Gastroesophageal sphincter (tissue), 4 donors: ENCODE measurements around the gene RREB1. TPM values are rescaled to one million over a fixed set of nuclear protein-coding genes. Genes with fewer than 3 reads are reported as not detected.

Experiments used
- ATAC-seq: fragments of 150-250 bp; one replicate; pipeline ENCODE4 v1.9.1; 2016; ENCODE audit warnings: mild to moderate bottlenecking, moderate library complexity
- H3K27ac ChIP-seq, 4 donors: fragments of 200-600 bp; sonication (generic) in 3 of 4; 1 replicate in 3 of 4; 2 replicates in 1 of 4; pipeline ENCODE4 v1.5.1; 2016 to 2019
- H3K27me3 ChIP-seq: fragments of 200-600 bp; sonication (generic); one replicate; pipeline ENCODE4 v1.5.1; 2019
- H3K36me3 ChIP-seq, 2 donors: fragments of 200-600 bp; sonication (generic); one replicate each; pipeline ENCODE4 v1.5.1; 2019; ENCODE audit warnings: control low read depth in 1 of 2
- H3K4me1 ChIP-seq, 3 donors: fragments of 200-600 bp; sonication (generic); 1 replicate in 2 of 3; 2 replicates in 1 of 3; pipeline ENCODE4 v1.5.1; 2016 to 2019; ENCODE audit warnings: control low read depth in 2 of 3
- H3K4me3 ChIP-seq, 2 donors: fragments of 200-600 bp; sonication (generic); one replicate each; pipeline ENCODE4 v1.5.1; 2019; ENCODE audit warnings: mild to moderate bottlenecking in 1 of 2, moderate library complexity in 1 of 2
- H3K9me3 ChIP-seq, 3 donors: fragments of 200-600 bp; sonication (generic); one replicate each; pipeline ENCODE4 v1.5.1; 2017 to 2019; ENCODE audit warnings: control low read depth in 2 of 3
- CTCF ChIP-seq, 4 experiments: fragments of 200-600 bp in 2 of 4; fragments of 450-650 bp in 2 of 4; sonication (generic) in 1 of 4; IDR thresholded peaks; one replicate each; pipeline ENCODE4 v1.5.1; 2017 to 2019; ENCODE audit warnings: antibody characterized with exemption in 4 of 4, mild to moderate bottlenecking in 2 of 4, moderate library complexity in 2 of 4
- EP300 ChIP-seq: sonication (generic); formaldehyde crosslinking; IDR thresholded peaks from one replicate; pipeline ENCODE4 v1.6.1; 2017; ENCODE audit warnings: antibody characterized with exemption, mild to moderate bottlenecking
- POLR2A ChIP-seq, 2 donors: fragments of 450-650 bp; IDR thresholded peaks; one replicate each; pipeline ENCODE4 v1.6.1; 2017; ENCODE audit warnings: antibody characterized with exemption in 2 of 2, mild to moderate bottlenecking in 2 of 2, moderate library complexity in 1 of 2
- POLR2AphosphoS5 ChIP-seq: sonication (generic); formaldehyde crosslinking; IDR thresholded peaks from one replicate; pipeline ENCODE4 v1.6.1; 2017; ENCODE audit warnings: antibody characterized with exemption
- WGBS, 2 donors: methylation state at CpG; one replicate each; pipeline ENCODE4 v1.1.5; 2018; ENCODE audit warnings: low coverage in 1 of 2; 5-methylcytosine and 5-hydroxymethylcytosine counted together
- total RNA-seq, 4 donors: library from RNA; depleted of rRNA; stranded (reverse); fragments of >200 nt; gene quantifications; one replicate each; pipeline ENCODE4 v1.1.0, GENCODE V29; 2016

RREB1 gene
- total RNA-seq, 4 donors from 2014 or later = 20.3 to 40.8 (median 28.1) TPM

- Histone ChIP-seq H3K27ac (peak overlapping the region in 3 of 4 donors; percentile 28 to 80 (median 29)), H3K4me1 (peaks cover 23 to 90% (median 38%) of the 10 kb centered on the region in 3 donors), H3K36me3 (peaks cover 0 to 4% of the 10 kb centered on the region in 2 donors), H3K9me3 (no peaks in the 10 kb centered on the region), H3K4me3 (no peak overlapping the region), H3K27me3 (no peaks in the 10 kb centered on the region)
- no peak for ATAC-seq
- TF ChIP-seq EP300 = no peak
- WGBS, 2 donors = 30 to 67% methylated on average over 1 to 2 of the region's 7 CpGs
Observed at GRCh38 chr6:7172649-7173048, 64.9 kb downstream of the RREB1 start.

GRCh38 chr6:7173843-7174503 lies 66.2 kb downstream of the RREB1 start:
- peak overlapping the region in 1 of 4 donors; percentile 24 for H3K27ac ChIP-seq
- peaks cover 16 to 77% (median 31%) of the 10 kb centered on the region in 3 donors for H3K4me1 ChIP-seq
- H3K36me3 ChIP-seq = peaks cover 0 to 16% of the 10 kb centered on the region in 2 donors
- WGBS, 2 donors = 77 to 92% methylated on average over 7 to 9 of the region's 9 CpGs
- no peaks in the 10 kb centered on the region for H3K27me3 ChIP-seq
- H3K4me3 ChIP-seq = no peak overlapping the region
- H3K9me3 ChIP-seq = no peaks in the 10 kb centered on the region
- ATAC-seq = no peak
- TF ChIP-seq EP300 = no peak
- no peak for TF ChIP-seq POLR2A (IDR thresholded peaks at IDR 0.05)
- no peak for TF ChIP-seq POLR2AphosphoS5
- TF ChIP-seq CTCF (IDR thresholded peaks at IDR 0.05) = no peak

GRCh38 chr6:7175462-7175861 lies 67.7 kb downstream of the RREB1 start:
- H3K4me1 ChIP-seq = peaks cover 6 to 62% (median 16%) of the 10 kb centered on the region in 3 donors
- H3K27ac ChIP-seq = peak overlapping the region in 3 of 4 donors; percentile 39 to 63 (median 42)
- TF ChIP-seq POLR2A (IDR thresholded peaks at IDR 0.05) (no peak), CTCF (IDR thresholded peaks at IDR 0.05) (no peak), POLR2AphosphoS5 (no peak), EP300 (no peak)
- H3K9me3 ChIP-seq = no peaks in the 10 kb centered on the region
- no peak for ATAC-seq
- peaks cover 0 to 27% of the 10 kb centered on the region in 2 donors for H3K36me3 ChIP-seq
- no peaks in the 10 kb centered on the region for H3K27me3 ChIP-seq
- WGBS, 2 donors = 26 to 80% methylated on average over 1 to 4 of the region's 5 CpGs
- no peak overlapping the region for H3K4me3 ChIP-seq

GRCh38 chr6:7176208-7176607 lies 68.4 kb downstream of the RREB1 start:
- Histone ChIP-seq H3K27ac (peak overlapping the region in 3 of 4 donors; percentile 39 to 63 (median 42)), H3K4me1 (peaks cover 6 to 54% (median 10%) of the 10 kb centered on the region in 3 donors)
- TF ChIP-seq EP300 (no peak), CTCF (IDR thresholded peaks at IDR 0.05) (no peak), POLR2AphosphoS5 (peak; percentile 12)

GRCh38 chr6:7178280-7178679 lies 70.5 kb downstream of the RREB1 start:
- ATAC-seq = no peak
- peaks cover 0 to 56% of the 10 kb centered on the region in 2 donors for H3K36me3 ChIP-seq
- no peaks in the 10 kb centered on the region for H3K27me3 ChIP-seq
- no peak overlapping the region for H3K27ac ChIP-seq
- peaks cover 6 to 33% (median 10%) of the 10 kb centered on the region in 3 donors for H3K4me1 ChIP-seq
- 70 to 96% methylated on average over 4 of the region's 4 CpGs for WGBS, 2 donors
- no peak overlapping the region for H3K4me3 ChIP-seq
- TF ChIP-seq POLR2A (IDR thresholded peaks at IDR 0.05) (no peak), POLR2AphosphoS5 (no peak), EP300 (no peak), CTCF (IDR thresholded peaks at IDR 0.05) (no peak)
- no peaks in the 10 kb centered on the region for H3K9me3 ChIP-seq

More at GRCh38 chr6:7176208-7176607, 68.4 kb downstream of the RREB1 start:
- no peaks in the 10 kb centered on the region for H3K27me3 ChIP-seq
- no peaks in the 10 kb centered on the region for H3K9me3 ChIP-seq
- WGBS, 2 donors = 100% methylated on average over 1 of the region's 5 CpGs; no CpG with 5 or more reads in 1 of the 2 donors
- H3K36me3 ChIP-seq = peaks cover 0 to 35% of the 10 kb centered on the region in 2 donors
- peak; percentile 74 for ATAC-seq
- no peak overlapping the region for H3K4me3 ChIP-seq
